ENCODE data around the gene MAST4. TPM values are rescaled to one million over a fixed set of nuclear protein-coding genes. Genes with fewer than 3 reads are reported as not detected.
A peak's percentile ranks its signal among the peaks of the same experiment; 100 is the strongest.

Gene MAST4
- total and polyA plus RNA-seq, 2 of the 13 experiments (the other 11 are each of a cell fraction or from before 2014, with no cell fraction given): 3.4 to 3.7 TPM

- BruUV-seq (replicated peaks): no TSS peak
- no peak overlapping the region for H3K27ac ChIP-seq (ENCODE audit: extremely low read length, insufficient read depth, low read length)
- H2AFZ ChIP-seq (ENCODE audit: low read length): no peak overlapping the region
- no peaks in the 10 kb centered on the region for H3K36me3 ChIP-seq (replicated peaks in 1 of 2; ENCODE audit: control insufficient read depth in 1 of 2, insufficient read depth in 2 of 2, low read length in 2 of 2)
- POLR2A ChIA-PET: no interaction called here
- H3K79me2 ChIP-seq (ENCODE audit: insufficient read depth, low read length): no peaks in the 10 kb centered on the region
- H3K27me3 ChIP-seq (ENCODE audit: control insufficient read depth in 1 of 2, insufficient read depth in 2 of 2, low read length in 2 of 2): no peaks in the 10 kb centered on the region; a peak in 2 of 5 replicates
- no peak for DNase-seq (ENCODE audit: low spot score)
- peaks cover 25% of the 10 kb centered on the region for H3K4me1 ChIP-seq (ENCODE audit: insufficient read depth, low read length)
- no peak overlapping the region for H3K4me3 ChIP-seq (replicated peaks in 1 of 3; ENCODE audit: insufficient read depth in 1 of 3, low read depth in 2 of 3, low read length in 3 of 3)
- no peaks in the 10 kb centered on the region for H4K20me1 ChIP-seq (ENCODE audit: insufficient read depth, low read length)
- TF ChIP-seq, protein P1, sequence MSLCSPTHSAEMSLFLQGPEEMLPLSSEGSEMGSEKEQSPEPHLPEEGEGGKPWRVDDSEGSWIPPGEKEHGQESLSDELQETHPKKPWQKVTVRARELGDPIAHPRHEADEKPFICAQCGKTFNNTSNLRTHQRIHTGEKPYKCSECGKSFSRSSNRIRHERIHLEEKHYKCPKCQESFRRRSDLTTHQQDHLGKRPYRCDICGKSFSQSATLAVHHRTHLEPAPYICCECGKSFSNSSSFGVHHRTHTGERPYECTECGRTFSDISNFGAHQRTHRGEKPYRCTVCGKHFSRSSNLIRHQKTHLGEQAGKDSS (CRISPR knock-in tag; IDR thresholded peaks at IDR 0.05; ENCODE audit: borderline replicate concordance, low read depth): no peak
- TF ChIP-seq ZBTB7A (CRISPR knock-in tag; IDR thresholded peaks at IDR 0.05) (no peak), FOXA1 (IDR thresholded peaks at IDR 0.05) (no peak), FOXA1 (CRISPR knock-in tag; IDR thresholded peaks at IDR 0.05) (no peak), ZEB1 (IDR thresholded peaks at IDR 0.05; ENCODE audit: insufficient replicate concordance, low read depth) (no peak), ZNF253 (CRISPR knock-in tag; IDR thresholded peaks at IDR 0.05; ENCODE audit: borderline replicate concordance) (no peak), CEBPB (IDR thresholded peaks at IDR 0.05; ENCODE audit: borderline replicate concordance, low read depth, low read length) (peak; percentile 41; the same call in 1 of the 2 replicates)
- no peak overlapping the region for H3K4me2 ChIP-seq (ENCODE audit: low read depth, low read length)
- H3K9ac ChIP-seq (ENCODE audit: insufficient read depth, low read depth, low read length): no peak overlapping the region
- in situ Hi-C loops (cut with HindIII; ENCODE audit: extremely low pct_ligation_motif_present, low pct_unique_long_range_greater_than_20kb): no loop called here
- no peak for ATAC-seq
- intact Hi-C loops (cut with micrococcal nuclease; ENCODE audit: unreplicated experiment): no loop called here
- no peak for FAIRE-seq
- 10% methylated on average over 1 of the region's 1 CpG for WGBS (ENCODE audit: low lambda C conversion rate)
- no peaks in the 10 kb centered on the region for H3K9me3 ChIP-seq (ENCODE audit: low read length)
- CTCF ChIA-PET (ENCODE audit: low intra/inter-chr PET ratio, low total read pairs): no interaction called here
Observed at GRCh38 chr5:66963559-66963971, 367.4 kb downstream of the MAST4 start.

DNA sequence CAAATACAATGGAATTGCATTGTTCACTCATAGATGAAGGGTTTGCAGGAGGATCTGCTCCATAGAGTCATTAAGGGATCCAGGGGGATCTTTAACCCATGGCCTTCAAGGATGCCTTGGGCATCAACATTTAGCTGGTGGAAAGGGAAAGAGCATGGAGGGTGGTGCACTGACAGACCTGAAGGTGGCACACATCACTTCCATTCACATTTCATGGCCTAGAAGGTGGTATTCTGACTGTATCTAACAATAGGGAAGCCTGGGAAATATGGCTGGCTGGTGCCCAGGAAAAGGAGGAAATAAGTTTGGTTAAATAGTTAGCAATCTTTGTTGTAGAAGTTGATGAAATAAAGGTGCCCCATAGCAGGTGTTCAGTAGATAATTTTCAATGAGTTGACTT lies 370.2 kb downstream of the MAST4 start:
- ChIA-PET POLR2A (no interaction called here), CTCF (ENCODE audit: low intra/inter-chr PET ratio, low total read pairs) (no interaction called here)
- BruUV-seq (replicated peaks): no TSS peak
- H3K4me2 ChIP-seq (ENCODE audit: low read depth, low read length): no peak overlapping the region
- TF ChIP-seq ZBTB46 (CRISPR knock-in tag; IDR thresholded peaks at IDR 0.05; ENCODE audit: borderline replicate concordance): no peak
- peak; percentile 32 for TF ChIP-seq STAG1 (CRISPR knock-in tag; IDR thresholded peaks at IDR 0.05)
- TF ChIP-seq EED (CRISPR knock-in tag; IDR thresholded peaks at IDR 0.05): no peak
- TF ChIP-seq, protein P2, sequence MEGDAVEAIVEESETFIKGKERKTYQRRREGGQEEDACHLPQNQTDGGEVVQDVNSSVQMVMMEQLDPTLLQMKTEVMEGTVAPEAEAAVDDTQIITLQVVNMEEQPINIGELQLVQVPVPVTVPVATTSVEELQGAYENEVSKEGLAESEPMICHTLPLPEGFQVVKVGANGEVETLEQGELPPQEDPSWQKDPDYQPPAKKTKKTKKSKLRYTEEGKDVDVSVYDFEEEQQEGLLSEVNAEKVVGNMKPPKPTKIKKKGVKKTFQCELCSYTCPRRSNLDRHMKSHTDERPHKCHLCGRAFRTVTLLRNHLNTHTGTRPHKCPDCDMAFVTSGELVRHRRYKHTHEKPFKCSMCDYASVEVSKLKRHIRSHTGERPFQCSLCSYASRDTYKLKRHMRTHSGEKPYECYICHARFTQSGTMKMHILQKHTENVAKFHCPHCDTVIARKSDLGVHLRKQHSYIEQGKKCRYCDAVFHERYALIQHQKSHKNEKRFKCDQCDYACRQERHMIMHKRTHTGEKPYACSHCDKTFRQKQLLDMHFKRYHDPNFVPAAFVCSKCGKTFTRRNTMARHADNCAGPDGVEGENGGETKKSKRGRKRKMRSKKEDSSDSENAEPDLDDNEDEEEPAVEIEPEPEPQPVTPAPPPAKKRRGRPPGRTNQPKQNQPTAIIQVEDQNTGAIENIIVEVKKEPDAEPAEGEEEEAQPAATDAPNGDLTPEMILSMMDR (CRISPR knock-in tag; IDR thresholded peaks at IDR 0.05): peak; percentile 34
- TF ChIP-seq ZNF724P (CRISPR knock-in tag; IDR thresholded peaks at IDR 0.05; ENCODE audit: borderline replicate concordance): no peak
- no peaks in the 10 kb centered on the region for H3K9me3 ChIP-seq (ENCODE audit: low read length)
- in situ Hi-C loops (cut with HindIII; ENCODE audit: extremely low pct_ligation_motif_present, low pct_unique_long_range_greater_than_20kb): no loop called here
- H3K9ac ChIP-seq (ENCODE audit: insufficient read depth, low read depth, low read length): no peak overlapping the region
- H3K4me3 ChIP-seq (replicated peaks in 1 of 3; ENCODE audit: insufficient read depth in 1 of 3, low read depth in 2 of 3, low read length in 3 of 3): no peak overlapping the region
- no peaks in the 10 kb centered on the region for H3K4me1 ChIP-seq (ENCODE audit: insufficient read depth, low read length)
- H4K20me1 ChIP-seq (ENCODE audit: insufficient read depth, low read length): no peaks in the 10 kb centered on the region
- no peak for DNase-seq (ENCODE audit: low spot score)
- H3K27ac ChIP-seq (ENCODE audit: extremely low read length, insufficient read depth, low read length): no peak overlapping the region
- H2AFZ ChIP-seq (ENCODE audit: low read length): no peak overlapping the region
- H3K27me3 ChIP-seq (ENCODE audit: control insufficient read depth in 1 of 2, insufficient read depth in 2 of 2, low read length in 2 of 2): no peaks in the 10 kb centered on the region
- FAIRE-seq: no peak
- H3K79me2 ChIP-seq (ENCODE audit: insufficient read depth, low read length): no peaks in the 10 kb centered on the region
- intact Hi-C loops (cut with micrococcal nuclease; ENCODE audit: unreplicated experiment): no loop called here
- no peaks in the 10 kb centered on the region for H3K36me3 ChIP-seq (replicated peaks in 1 of 2; ENCODE audit: control insufficient read depth in 1 of 2, insufficient read depth in 2 of 2, low read length in 2 of 2)
- ATAC-seq: peak; percentile 43; the same call in 1 of the 3 replicates

All from HepG2 (cell line).